GM19328 (cell line): ENCODE measurements around the gene PALLD.
"Not testable (repeated sequence)": the region's sequence is repeated elsewhere in the genome, so short reads cannot be mapped to it uniquely, and the experiment has no call there.

ENCODE experiments used
- ATAC-seq: cut with Tn5 transposase; IDR thresholded peaks from one replicate; pipeline ENCODE4 v1.9.1; 2021; ENCODE audit warnings: mild to moderate bottlenecking, moderate library complexity; ENCODE audit not compliant: unreplicated experiment

The PALLD gene

GRCh38 chr4:168723569-168723968, 226.7 kb downstream of the PALLD start:
- no peak for ATAC-seq

- ATAC-seq = no peak
These were observed 227.4 kb downstream of the PALLD start for GRCh38 chr4:168724243-168724642.

- ATAC-seq = no peak
These were observed 228.0 kb downstream of the PALLD start for GRCh38 chr4:168724686-168725411.

- no peak for ATAC-seq
These were observed 229.1 kb downstream of the PALLD start for GRCh38 chr4:168725930-168726329.

GRCh38 chr4:168727181-168727580, 230.3 kb downstream of the PALLD start:
- not testable (repeated sequence) for ATAC-seq

GRCh38 chr4:168731006-168731636, 234.3 kb downstream of the PALLD start:
- ATAC-seq = no peak

- no peak for ATAC-seq
These were observed 235.0 kb downstream of the PALLD start for GRCh38 chr4:168731706-168732414.

- no peak for ATAC-seq
These were observed 235.9 kb downstream of the PALLD start for GRCh38 chr4:168732714-168733113.

- ATAC-seq = no peak
These were observed 238.1 kb downstream of the PALLD start for GRCh38 chr4:168734703-168735678.

- no peak for ATAC-seq
These were observed 238.9 kb downstream of the PALLD start for GRCh38 chr4:168735735-168736134.

- no peak for ATAC-seq
These were observed 240.3 kb downstream of the PALLD start for GRCh38 chr4:168736860-168737805.

- ATAC-seq = no peak
These were observed 240.9 kb downstream of the PALLD start for GRCh38 chr4:168737806-168738172.

- ATAC-seq = no peak
These were observed 243.0 kb downstream of the PALLD start for GRCh38 chr4:168739886-168740285.

- ATAC-seq = no peak
These were observed 243.8 kb downstream of the PALLD start for GRCh38 chr4:168740691-168741090.

GRCh38 chr4:168741281-168742173, 244.7 kb downstream of the PALLD start:
- ATAC-seq = no peak

- ATAC-seq = no peak
These were observed 246.3 kb downstream of the PALLD start for GRCh38 chr4:168743131-168743530.

GRCh38 chr4:168743601-168744000, 246.7 kb downstream of the PALLD start:
- no peak for ATAC-seq

- no peak for ATAC-seq
These were observed 247.2 kb downstream of the PALLD start for GRCh38 chr4:168744021-168744420.

GRCh38 chr4:168748807-168749206, 252.0 kb downstream of the PALLD start:
- no peak for ATAC-seq
